ENCODE data around the gene ZBTB20.

- TF ChIP-seq POLR2A (IDR thresholded peaks at IDR 0.05) (no peak), POLR2AphosphoS5 (IDR thresholded peaks at IDR 0.05) (no peak)
Observed at GRCh38 chr3:114553949-114554593, 593.0 kb downstream of the ZBTB20 start.
